ENCODE data around the gene AGPAT4.
"Not testable (repeated sequence)": the region's sequence is repeated elsewhere in the genome, so short reads cannot be mapped to it uniquely, and the experiment has no call there.

AGPAT4 gene, protein sequence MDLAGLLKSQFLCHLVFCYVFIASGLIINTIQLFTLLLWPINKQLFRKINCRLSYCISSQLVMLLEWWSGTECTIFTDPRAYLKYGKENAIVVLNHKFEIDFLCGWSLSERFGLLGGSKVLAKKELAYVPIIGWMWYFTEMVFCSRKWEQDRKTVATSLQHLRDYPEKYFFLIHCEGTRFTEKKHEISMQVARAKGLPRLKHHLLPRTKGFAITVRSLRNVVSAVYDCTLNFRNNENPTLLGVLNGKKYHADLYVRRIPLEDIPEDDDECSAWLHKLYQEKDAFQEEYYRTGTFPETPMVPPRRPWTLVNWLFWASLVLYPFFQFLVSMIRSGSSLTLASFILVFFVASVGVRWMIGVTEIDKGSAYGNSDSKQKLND

DNA sequence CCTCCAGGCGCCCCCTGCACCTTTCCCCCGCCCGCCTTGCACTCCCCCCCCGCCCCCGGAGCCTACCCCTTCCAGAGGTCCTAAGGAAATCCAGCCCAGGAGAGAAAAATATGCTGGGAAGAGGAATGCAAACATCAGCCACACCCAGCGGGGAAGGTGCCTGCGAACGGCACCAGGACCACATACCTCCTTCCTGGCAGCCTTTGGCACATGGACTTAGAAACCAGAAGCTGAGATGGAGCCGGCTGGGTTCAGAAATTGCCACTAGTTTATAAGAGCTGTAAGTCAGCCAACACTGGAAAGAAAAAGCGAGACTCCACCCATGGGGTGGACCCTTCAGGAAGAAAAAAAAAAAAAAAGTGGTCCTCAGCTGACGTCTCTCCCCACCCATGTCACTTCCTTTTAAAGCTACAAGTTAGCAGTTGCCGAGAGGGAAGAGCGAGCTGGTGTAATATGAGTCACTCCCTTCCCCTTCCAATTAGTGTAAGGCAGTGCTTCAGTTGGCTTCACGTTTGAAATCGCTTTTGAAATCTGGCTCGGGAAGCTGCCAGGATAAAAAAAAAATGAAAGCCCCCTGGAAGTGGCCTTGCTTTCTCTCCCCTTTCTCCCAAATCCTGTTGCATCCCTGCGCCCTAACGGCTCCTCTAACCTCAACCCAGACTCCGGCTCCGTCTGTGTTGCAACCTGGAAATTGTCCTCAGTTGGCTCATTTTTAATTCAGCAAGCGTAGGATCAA is at the start of gene AGPAT4:
TSS of gene AGPAT4 (minus strand) at position 310 of the 736 bp plus-strand sequence. CDS start 41,848 bp downstream, outside the sequence.
- DNase-seq (ENCODE audit: low read depth): peak; percentile 98

DNA sequence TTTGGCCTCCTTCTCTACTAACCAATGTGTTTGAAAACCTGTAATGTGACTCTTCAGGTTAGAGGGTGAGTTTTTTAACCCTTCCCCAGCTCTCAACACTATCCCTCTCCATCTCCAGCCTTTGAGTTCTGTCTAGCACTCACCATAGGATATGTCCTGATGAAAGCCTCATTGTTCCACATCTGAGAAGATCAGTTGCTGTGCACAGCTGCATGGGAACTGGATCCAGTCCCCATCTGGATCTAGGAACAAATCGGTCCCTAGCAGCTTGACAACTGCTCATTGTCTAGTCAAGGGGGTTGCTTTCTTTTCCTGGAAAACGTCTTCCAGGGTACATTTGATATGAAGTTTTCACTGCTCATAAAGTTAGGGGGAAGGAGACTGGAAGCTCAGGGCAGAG is 45.4 kb upstream of the AGPAT4 start:
- no peak for DNase-seq (ENCODE audit: low read depth)

DNA sequence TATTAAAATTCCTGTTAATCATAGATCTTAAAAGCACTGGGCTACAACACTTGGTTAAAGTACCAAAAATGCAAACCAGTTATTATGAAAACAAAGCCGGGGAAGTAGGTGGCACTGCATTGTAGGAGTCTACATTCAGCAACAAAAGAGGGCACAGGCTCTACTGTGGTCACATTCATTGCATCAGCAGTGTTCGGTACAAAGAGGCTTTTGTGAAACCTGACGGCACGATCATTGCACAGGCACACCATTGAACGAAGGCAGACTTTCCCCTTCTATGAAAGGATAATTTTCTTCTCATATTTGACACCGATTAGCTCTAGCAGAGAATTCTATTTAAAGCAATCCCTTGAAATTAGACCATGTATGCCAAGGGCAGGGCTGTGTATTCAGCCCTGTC is 44.6 kb upstream of the AGPAT4 start:
- DNase-seq (ENCODE audit: low read depth): no peak

DNA sequence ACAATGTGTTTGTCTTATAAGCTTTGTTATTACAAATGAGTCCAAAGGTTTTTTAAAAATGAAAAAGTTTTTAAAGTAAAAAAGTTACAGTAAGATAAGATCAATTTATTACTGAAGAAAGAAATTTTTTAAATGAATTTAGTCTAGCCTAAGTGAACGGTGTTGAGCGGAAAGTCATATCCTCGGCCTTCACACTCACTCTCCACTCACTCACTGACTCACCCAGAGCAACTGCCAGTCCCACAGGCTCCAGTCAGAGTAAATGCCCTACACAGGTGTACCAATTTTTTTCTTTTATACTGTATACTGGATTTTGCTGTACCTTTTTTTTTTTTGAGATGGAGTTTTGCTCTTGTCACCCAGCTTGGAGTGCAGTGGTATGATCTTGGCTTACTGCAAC is 42.7 kb upstream of the AGPAT4 start:
- DNase-seq (ENCODE audit: low read depth): no peak

DNA sequence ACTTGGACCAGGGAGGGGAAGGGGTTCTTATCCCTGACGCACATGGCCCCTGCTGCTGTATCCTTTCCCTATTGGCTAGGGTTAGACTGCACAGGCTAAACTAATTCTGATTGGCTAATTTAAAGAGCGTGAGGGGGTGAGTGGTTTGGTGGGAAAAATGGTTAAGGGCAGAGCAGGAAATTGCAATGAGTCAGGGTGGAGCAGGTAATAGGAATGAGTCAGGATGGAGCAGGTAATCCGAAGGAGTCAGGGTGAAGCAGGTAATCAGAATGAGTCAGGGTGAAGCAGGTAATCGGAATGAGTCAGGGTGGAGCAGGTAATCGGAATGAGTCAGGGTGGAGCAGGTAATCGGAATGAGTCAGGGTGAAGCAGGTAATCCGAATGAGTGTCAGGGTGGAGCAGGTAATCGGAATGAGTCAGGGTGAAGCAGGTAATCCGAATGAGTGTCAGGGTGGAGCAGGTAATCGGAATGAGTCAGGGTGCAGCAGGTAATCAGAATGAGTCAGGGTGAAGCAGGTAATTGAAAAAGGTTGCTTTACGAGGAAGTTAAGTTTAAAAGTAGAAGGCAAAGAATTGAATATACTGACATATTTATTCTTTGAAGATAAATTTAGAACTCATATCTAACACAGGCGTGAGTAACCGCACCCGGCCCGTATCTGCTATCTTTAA is 41.5 kb upstream of the AGPAT4 start:
- DNase-seq (ENCODE audit: low read depth): not testable (repeated sequence)

DNA sequence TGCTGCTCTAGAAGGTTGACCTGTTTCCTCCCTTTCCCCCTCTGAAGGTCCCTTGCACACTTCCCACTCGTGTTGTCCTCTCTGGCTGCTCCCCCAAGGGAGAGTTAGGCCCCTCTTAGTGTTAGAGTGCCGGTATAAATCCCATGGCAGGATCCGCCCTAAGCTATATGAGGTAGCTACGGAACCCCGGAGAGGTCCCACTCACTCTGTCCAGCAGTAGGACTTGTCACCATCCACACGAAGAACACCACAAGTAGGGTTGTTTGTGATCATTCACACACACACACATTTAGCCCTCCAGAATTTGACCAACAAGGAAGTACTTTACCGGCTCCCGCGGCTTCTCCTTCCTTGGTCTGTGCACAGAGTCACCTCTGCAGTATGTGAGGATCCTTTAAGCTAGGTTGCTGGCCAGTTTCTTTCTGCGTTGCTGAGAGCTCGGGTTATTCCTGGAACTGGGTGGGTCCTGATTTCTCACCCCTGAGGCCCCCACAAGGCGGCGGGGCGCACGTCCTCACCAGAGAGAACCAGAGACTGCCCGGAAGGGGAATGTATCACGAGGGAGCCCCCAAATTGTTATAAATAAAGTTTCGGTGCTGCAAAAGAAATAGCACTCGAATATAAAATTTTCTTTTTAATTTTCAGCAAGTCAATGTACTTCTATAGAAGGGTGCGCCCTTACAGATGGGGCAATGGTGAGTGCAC is 40.8 kb upstream of the AGPAT4 start:
- DNase-seq (ENCODE audit: low read depth): not testable (repeated sequence)

DNA sequence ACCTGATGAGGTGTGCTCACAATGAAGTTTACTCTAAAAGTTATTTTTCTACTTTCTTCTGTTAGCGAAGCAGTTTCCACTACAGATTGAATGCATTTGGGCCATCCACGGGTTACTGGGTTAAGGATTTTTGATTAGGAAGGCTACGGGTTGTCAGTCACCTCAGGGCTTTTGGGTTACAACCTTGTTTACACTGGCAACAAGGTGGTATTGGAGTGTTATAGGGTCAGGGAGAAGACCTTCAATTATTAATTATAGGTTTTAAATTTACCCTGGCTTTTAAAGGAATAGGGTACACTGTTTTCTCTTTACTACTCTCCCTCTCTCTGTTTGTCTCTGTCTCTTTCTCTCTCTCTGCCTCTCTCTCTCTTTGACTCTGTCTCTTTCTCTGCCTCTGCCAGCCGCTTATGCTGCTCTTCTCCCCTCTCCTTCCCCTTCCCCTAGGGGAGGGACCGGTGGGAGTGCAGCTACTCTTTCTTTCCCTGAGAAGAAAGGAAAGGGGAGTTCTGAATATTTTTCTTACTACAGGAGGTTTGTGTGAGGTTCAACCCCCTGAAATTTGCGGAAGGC is 40.2 kb upstream of the AGPAT4 start:
- DNase-seq (ENCODE audit: low read depth): no peak

DNA sequence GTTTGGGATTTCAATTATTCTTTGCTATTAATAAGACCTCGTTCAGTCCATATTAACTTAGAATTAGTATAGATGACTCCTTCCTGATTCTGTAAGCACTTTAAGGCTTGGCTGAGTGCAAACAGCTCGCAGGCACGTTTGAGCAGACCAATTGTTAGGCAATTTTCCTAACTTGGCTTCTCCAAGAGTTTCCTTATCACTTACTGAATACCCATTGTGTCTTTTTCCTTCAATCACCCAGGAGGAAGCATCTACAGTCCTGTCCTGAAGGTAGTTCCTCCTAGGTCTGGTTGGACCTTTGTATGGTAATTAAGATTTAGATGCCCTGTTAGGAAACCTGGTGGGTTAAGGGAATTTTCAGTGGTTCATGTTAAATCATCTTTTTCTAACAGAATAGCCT is 39.6 kb upstream of the AGPAT4 start:
- not testable (repeated sequence) for DNase-seq (ENCODE audit: low read depth)

DNA sequence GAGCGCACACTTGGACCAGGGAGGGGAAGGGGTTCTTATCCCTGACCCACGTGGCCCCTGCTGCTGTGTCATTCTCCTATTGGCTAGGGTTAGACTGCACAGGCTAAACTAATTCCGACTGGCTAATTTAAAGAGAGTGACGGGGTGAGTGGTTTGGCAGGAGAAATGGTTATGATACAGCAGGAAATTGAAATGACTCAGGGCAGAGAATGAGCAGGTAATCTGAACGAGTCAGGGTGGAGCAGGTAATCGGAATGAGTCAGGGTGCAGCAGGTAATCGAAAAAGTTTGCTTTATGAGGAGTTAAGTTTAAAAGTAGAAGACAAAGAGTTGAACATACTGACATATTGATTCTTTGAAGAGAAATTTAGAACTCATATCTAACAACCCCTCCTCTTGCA is 35.9 kb upstream of the AGPAT4 start:
- DNase-seq (ENCODE audit: low read depth): not testable (repeated sequence)

DNA sequence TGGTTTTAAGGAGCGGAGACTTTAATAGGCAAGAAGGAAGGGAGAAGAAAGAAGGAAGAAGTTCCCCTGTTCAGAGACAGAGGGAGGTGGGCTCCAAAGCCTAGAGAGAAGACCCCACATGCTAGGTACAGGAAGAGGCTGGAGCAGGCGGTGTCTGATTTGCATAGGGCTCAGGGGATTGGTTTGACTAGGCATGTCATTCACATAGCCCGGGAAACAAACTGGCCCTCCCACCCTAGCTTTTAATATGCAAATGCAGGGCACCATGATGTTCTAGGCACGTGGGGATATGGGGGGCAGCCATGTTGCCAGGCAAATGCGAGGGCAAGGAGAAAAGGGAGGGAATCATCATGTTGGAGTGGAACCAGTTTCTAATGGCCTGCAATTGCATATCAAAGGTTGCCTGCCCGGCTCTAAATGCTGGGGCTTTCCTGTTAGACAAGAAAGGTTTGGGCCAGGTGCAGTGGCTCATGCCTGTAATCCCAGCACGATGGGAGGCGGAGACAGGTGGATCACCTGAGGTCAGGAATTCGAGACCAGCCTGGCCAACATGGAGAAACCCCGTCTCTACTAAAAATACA is 34.3 kb upstream of the AGPAT4 start:
- no peak for DNase-seq (ENCODE audit: low read depth)

DNA sequence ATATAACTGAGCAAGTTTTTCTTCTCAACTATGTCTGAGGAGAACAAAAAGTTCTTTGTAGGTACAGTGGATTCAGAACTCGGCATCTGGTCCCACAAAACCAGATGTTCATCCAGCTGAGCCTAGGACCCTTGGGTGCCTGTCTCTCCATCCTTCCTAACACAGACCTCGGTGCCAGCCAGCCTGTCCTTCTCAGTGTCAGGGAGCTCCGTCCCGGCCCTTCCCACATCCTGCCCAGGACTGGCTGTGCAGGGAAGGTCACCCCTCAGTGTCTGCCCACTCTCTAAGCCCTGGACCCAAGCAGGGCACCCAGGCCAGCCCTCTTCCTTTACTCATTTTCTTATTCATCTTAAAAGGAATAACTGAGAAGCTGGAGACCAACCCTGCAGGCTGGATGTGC is 32.0 kb upstream of the AGPAT4 start:
- no peak for DNase-seq (ENCODE audit: low read depth)

DNA sequence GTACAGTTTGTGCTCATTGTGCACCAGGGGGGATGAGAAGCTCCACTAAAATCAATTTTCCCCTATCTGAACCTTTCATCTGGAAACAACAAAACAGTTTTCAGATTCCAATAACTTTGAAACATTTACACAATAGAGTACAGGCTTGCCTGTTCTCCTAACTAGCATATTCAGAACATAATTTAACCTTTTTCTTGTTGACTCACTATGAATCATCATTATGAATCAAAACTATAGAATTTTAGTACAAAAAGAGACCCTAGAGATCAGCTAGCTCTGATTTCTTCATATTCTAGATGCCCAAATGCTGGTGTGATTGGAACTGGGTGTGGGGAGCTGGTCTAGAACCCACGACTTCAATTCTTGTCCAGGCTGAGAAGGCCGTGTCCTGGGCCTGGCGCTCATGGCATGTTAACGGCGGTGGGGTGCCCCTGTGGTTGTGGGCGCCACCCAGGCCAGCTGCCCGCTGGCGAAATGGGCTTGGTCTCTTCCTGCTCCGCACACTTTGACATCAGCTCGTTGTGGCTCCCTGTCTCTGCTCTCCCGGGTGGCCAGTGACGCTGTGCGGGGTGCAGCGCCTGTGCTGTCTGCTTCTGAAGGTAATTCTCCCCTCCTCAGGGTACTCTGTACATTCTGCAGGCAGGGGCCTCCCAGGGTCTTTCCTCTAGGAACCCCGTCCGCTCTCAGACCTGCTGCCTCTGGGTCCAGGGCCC is 29.9 kb upstream of the AGPAT4 start:
- DNase-seq (ENCODE audit: low read depth): peak; percentile 64

DNA sequence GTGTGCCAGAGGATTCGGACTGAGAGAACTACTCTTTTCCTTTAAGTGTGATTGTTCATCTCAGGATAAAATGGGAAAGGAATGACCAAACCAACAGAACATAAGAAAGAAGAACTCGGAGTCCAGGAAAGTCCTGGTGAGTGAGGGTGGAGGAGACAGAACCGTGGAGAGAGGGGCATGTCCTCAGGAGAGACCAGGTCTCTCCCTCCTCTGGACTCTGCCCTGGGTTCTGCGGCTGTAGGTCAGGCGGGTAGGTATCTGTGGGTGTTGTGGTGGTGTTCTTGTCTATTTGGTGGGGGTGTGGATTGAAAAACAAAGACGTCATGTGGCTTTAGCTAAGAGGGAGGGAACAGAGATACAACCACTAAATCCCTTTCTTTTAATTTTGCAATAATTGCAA is 29.1 kb upstream of the AGPAT4 start:
- DNase-seq (ENCODE audit: low read depth): peak; percentile 70

DNA sequence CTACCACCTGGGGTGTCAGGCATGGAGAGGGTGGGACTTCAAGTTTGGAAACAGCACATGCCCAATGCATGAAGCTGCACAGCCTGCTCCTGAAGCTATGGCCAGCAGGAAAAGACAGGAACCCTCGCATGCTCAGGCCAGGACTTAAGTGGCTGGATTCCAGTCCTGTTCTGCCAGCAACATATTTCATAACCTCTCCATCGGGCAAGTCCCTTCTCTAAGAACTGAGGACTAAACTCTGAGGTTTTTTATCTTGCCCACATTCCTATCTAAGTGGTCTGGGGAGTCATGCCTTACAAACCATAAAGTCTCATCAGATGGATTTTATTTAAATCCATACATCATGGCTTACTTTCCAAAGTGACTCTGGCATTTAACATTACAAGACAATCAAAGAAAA is 27.5 kb upstream of the AGPAT4 start:
- DNase-seq (ENCODE audit: low read depth): peak; percentile 98

DNA sequence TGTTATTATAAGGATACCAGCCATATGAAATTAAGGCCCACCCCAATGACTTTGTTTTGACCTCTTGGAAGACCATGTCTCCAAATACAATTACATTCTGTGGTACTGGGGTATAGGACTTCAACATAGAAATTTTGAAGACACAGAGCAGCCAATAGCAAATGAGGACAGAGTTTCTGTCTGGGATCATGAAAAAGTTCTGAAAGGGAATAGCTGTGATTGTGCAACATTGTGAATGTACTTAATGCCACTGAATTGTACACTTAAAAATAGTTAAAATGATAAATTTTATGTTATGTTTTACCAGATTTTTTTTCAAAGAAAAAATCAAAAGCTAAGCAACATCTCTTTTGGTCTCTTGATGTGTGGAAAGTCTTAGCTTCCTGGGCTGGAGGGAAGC is 27.0 kb upstream of the AGPAT4 start:
- peak; percentile 38 for DNase-seq (ENCODE audit: low read depth)

DNA sequence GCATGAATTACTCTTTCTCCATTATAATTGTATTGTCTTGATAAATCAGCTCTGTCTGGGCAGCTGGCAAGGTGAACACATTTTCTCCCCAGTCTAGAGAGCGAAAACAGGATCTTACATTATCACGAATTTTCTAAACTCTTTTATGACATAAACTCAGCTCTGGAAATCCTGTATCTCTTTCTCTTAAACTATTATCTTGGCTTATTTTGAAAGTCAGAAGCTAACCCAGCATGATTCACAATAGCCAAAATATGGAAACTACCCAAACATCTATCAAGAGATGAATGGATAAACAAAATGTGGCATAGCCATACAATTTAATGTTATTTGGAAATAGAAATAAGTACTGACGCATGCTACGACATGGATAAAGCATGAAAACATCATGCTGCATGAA is 25.9 kb upstream of the AGPAT4 start:
- DNase-seq (ENCODE audit: low read depth): peak; percentile 58

DNA sequence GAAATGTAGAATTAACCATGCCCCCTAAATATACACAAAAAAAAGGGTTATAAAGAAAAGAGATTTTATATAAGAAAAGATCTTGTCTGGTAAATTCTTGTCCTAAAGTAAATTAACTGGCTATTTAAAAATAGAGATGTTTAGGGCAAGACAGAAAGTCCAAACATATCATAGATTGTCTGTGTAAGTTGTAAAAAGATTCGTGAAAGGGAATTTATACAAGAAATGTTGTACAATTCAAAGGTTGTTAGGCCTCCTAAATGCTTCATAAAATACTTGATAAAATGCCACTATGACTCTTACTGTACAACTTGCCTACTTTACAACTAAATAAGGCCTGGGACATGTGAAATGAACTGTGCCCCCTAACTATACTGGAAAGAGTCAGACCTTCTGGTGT is 21.9 kb upstream of the AGPAT4 start:
- no peak for DNase-seq (ENCODE audit: low read depth)

DNA sequence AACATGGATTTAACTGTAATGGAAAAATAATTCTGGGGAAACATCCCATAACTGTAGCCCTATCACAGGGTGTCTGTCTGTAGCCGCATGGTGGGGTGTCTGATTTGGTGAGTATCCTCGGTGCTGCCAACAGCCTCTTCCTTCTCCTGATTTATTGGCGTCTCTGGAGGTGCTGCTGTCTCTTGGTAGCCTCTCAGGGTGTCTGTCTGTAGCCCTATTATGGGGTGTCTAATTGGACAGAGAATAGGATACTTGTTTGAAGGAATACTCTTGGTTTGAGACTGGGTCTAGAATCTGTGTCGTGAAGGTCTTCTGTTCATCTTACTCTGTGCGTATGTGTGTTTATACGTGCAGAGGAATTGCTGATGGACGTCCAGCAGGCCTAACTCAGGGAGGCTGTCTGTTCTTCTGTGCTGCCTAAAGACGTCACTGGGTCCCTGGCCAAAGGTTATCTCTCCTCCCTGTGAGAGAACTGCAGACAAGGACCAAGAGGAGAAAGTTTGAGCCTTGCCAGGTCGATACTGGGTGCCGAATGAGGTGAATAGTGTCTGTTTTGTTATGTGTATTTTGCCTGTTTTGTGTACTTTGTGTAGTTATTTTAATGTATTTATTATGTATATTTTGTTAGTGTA is 18.9 kb upstream of the AGPAT4 start:
- DNase-seq (ENCODE audit: low read depth): peak; percentile 35

DNA sequence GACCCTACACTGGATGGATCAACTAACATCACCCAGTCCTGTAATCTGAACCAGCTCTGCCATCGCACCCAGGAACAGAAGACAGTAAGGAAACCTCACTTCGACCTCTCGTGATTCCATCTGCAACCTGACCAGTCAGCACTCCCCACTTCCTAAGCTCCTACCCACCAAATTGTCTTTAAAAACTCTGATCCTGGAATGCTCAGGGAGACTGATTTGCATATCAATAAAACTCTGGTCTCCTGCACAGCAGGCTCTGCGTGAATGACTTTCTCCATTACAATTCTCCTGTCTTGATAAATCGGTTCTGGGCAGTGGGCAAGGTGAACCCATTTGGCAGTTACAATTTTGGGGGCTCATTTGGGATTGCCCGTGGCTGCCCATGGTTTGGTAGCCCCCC is 18.3 kb upstream of the AGPAT4 start:
- no peak for DNase-seq (ENCODE audit: low read depth)

DNA sequence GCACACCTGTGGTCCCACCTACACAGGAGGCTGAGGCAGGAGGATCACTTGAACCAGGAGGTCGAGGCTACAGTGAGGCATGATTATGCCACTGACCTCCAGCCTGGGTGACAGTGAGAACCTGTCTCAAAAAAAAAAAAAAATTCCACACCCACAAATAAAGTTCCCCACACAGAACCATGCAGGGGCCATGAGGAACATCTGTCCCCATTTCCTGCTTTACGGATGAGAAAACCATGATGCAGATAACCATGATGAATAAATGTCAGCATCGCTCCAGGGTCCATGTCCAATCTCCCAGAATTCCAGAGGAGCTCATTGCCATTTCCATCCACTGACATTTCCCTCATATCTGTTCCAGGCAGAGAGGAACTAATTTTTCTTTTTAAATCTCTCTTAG is 16.9 kb upstream of the AGPAT4 start:
- DNase-seq (ENCODE audit: low read depth): no peak
